Activated CD8-positive, alpha-beta memory T cell treated with anti-CD3 and anti-CD28 coated beads for 4 hours (primary cell): ENCODE measurements around the gene EML2.
"Not testable (repeated sequence)": the region's sequence is repeated elsewhere in the genome, so short reads cannot be mapped to it uniquely, and the experiment has no call there.

Experiments
- DNase-seq, 2 donors: peaks; one replicate each; pipeline ENCODE4 v3.0.0-alpha.2; 2020; ENCODE audit warnings: low read depth in 2 of 2

EML2 gene

GRCh38 chr19:45638930-45639729, at the start of gene EML2:
TSS of gene EML2 (minus strand) at chr19:45639397. CDS start at chr19:45639376, 21 bp downstream.
- peak; percentile 13 to 18 for DNase-seq

- DNase-seq: no peak
These were observed 48.4 kb upstream of the EML2 start for GRCh38 chr19:45687599-45687998.

GRCh38 chr19:45685045-45685444, 45.8 kb upstream of the EML2 start:
- not testable (repeated sequence) for DNase-seq

- DNase-seq: no peak
These were observed 43.7 kb upstream of the EML2 start for GRCh38 chr19:45682908-45683307.

GRCh38 chr19:45682117-45682516, 42.9 kb upstream of the EML2 start:
- no peak for DNase-seq

- DNase-seq: peak; percentile 56 to 71
These were observed 42.3 kb upstream of the EML2 start for GRCh38 chr19:45681391-45682015.

GRCh38 chr19:45677351-45678230, 38.4 kb upstream of the EML2 start:
- peak; percentile 67 for DNase-seq

- DNase-seq: peak; percentile 53 to 76
These were observed 37.7 kb upstream of the EML2 start for GRCh38 chr19:45676851-45677263.

GRCh38 chr19:45674946-45675345, 35.7 kb upstream of the EML2 start:
- no peak for DNase-seq

GRCh38 chr19:45670670-45671453, 31.7 kb upstream of the EML2 start:
- DNase-seq: no peak

- peak in 1 of 2 donors; percentile 29 for DNase-seq
These were observed 29.2 kb upstream of the EML2 start for GRCh38 chr19:45668342-45668871.

- DNase-seq: peak; percentile 30 to 36
These were observed 28.6 kb upstream of the EML2 start, which contains the start of gene GIPR for GRCh38 chr19:45667620-45668341. TSS of gene GIPR (plus strand) at chr19:45668221. CDS start at chr19:45669521, 1,300 bp downstream.

GRCh38 chr19:45664575-45664974, 25.4 kb upstream of the EML2 start:
- DNase-seq: no peak

GRCh38 chr19:45663800-45664199, 24.6 kb upstream of the EML2 start:
- DNase-seq: no peak

- no peak for DNase-seq
These were observed 21.4 kb upstream of the EML2 start for GRCh38 chr19:45660636-45661035.

GRCh38 chr19:45659096-45659729, 20.0 kb upstream of the EML2 start:
- DNase-seq: no peak

GRCh38 chr19:45657520-45658167, 18.4 kb upstream of the EML2 start:
- no peak for DNase-seq

GRCh38 chr19:45655073-45655472, 15.9 kb upstream of the EML2 start:
- DNase-seq: no peak

- no peak for DNase-seq
These were observed 14.4 kb upstream of the EML2 start for GRCh38 chr19:45653634-45654033.
